SU-DHL-6 (cell line): ENCODE results near the gene TRIP10.

Experiments used
- H2AFZ ChIP-seq: fragments of 200-600 bp; sonication (generic); 2 replicates; pipeline ENCODE4 v1.6.1; 2014; ENCODE audit warnings: low read depth, mild to moderate bottlenecking, moderate library complexity, mixed read lengths, antibody characterized with exemption, low read length; ENCODE audit not compliant: severe bottlenecking
- H3F3A ChIP-seq: fragments of 200-600 bp; shearing (Covaris generic); 2 replicates; pipeline ENCODE4 v1.6.0; 2016; ENCODE audit warnings: antibody characterized with exemption, mild to moderate bottlenecking; ENCODE audit not compliant: insufficient read depth
- H3K27ac ChIP-seq: fragments of 200-600 bp; sonication (generic); 2 replicates; pipeline ENCODE4 v1.5.1; 2016; ENCODE audit warnings: low read depth, mild to moderate bottlenecking, low read length, moderate library complexity, mixed read lengths
- H3K27me3 ChIP-seq: fragments of 200-600 bp; sonication (generic), shearing (Covaris generic); 2 replicates; pipeline ENCODE4 v1.6.0; 2014; ENCODE audit warnings: mild to moderate bottlenecking, low read length
- H3K36me3 ChIP-seq: fragments of 200-600 bp; sonication (generic); 2 replicates; pipeline ENCODE4 v1.6.1; 2014; ENCODE audit warnings: mild to moderate bottlenecking, low read length, mixed read lengths
- H3K4me2 ChIP-seq: fragments of 300-600, 200-600 bp; shearing (Covaris generic), sonication (generic); 2 replicates; pipeline ENCODE4 v1.6.0; 2014; ENCODE audit warnings: low read length, low read depth, mild to moderate bottlenecking; ENCODE audit not compliant: poor library complexity, severe bottlenecking
- H3K4me3 ChIP-seq: fragments of 200-600 bp; sonication (generic); 2 replicates; pipeline ENCODE4 v1.5.1; 2014; ENCODE audit warnings: antibody characterized with exemption, low read length, mild to moderate bottlenecking, mixed read lengths; ENCODE audit not compliant: insufficient read depth, poor library complexity, severe bottlenecking
- H3K79me2 ChIP-seq: fragments of 200-600 bp; sonication (generic); 2 replicates; pipeline ENCODE4 v1.6.1; 2014; ENCODE audit warnings: mild to moderate bottlenecking, low read length, moderate library complexity; ENCODE audit not compliant: insufficient read depth
- H3K9ac ChIP-seq: fragments of 200-600 bp; sonication (generic); 2 replicates; pipeline ENCODE4 v1.7.0; 2014; ENCODE audit warnings: mild to moderate bottlenecking, low read length
- H3K9me2 ChIP-seq: fragments of 200-600 bp; sonication (generic); replicated peaks from 2 replicates; pipeline ENCODE4 v1.6.1; 2014; ENCODE audit warnings: low read length; ENCODE audit not compliant: insufficient read depth
- H3K9me3 ChIP-seq: fragments of 200-600 bp; sonication (generic); 2 replicates; pipeline ENCODE4 v1.6.1; 2014; ENCODE audit warnings: low read length, mixed read lengths; ENCODE audit not compliant: insufficient read depth
- H4K20me1 ChIP-seq: fragments of 200-600 bp; sonication (generic); 2 replicates; pipeline ENCODE4 v1.6.1; 2014; ENCODE audit warnings: low read depth, mild to moderate bottlenecking, antibody characterized with exemption, low read length, moderate library complexity, mixed read lengths
- EZH2phosphoT487 ChIP-seq: fragments of 200-600 bp; sonication (generic), shearing (Covaris generic); conservative IDR thresholded peaks from 2 replicates; pipeline ENCODE4 v1.6.1; 2018; ENCODE audit warnings: mild to moderate bottlenecking, antibody characterized with exemption, low read length, moderate library complexity, mixed read lengths
- TF ChIP-seq, protein P1 (sequence below): fragments of 200-600 bp; sonication (generic); IDR thresholded peaks from one replicate; pipeline ENCODE4 v1.5.1; 2017; ENCODE audit warnings: antibody characterized with exemption, mild to moderate bottlenecking, low read length, moderate library complexity; ENCODE audit not compliant: insufficient read depth, poor library complexity, severe bottlenecking

TRIP10 gene

DNA sequence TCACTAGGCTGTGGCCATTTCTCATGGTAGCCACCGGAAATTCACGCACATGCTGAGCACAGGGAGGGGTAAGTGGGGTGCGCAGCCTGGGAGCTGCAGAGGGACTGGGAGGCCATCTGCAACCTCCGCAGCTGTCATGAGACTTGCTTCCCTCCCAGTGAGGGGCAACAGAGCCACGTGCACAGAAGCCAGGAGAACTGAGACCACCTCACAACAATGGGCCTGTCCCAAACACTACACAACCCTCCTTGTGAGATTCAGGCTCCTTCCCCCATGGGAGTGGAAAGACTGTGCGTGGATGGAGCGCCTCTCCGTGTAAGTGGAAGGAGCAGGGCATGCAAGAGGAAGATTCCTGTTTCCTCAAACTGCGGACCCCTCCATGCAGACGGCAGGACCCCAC, 27.9 kb upstream of the TRIP10 start:
- Histone ChIP-seq H2AFZ (no peak overlapping the region), H4K20me1 (no peaks in the 10 kb centered on the region), H3F3A (0 out of 2 replicates have a peak, but pooled peaks cover 2% of the 10 kb centered on the region), H3K4me3 (no peak overlapping the region), H3K79me2 (no peaks in the 10 kb centered on the region), H3K4me2 (no peak overlapping the region), H3K36me3 (no peaks in the 10 kb centered on the region), H3K9me3 (no peaks in the 10 kb centered on the region), H3K9ac (no peak overlapping the region), H3K27ac (no peak overlapping the region), H3K27me3 (no peaks in the 10 kb centered on the region), H3K9me2 (no peaks in the 10 kb centered on the region)
- TF ChIP-seq, protein P1, sequence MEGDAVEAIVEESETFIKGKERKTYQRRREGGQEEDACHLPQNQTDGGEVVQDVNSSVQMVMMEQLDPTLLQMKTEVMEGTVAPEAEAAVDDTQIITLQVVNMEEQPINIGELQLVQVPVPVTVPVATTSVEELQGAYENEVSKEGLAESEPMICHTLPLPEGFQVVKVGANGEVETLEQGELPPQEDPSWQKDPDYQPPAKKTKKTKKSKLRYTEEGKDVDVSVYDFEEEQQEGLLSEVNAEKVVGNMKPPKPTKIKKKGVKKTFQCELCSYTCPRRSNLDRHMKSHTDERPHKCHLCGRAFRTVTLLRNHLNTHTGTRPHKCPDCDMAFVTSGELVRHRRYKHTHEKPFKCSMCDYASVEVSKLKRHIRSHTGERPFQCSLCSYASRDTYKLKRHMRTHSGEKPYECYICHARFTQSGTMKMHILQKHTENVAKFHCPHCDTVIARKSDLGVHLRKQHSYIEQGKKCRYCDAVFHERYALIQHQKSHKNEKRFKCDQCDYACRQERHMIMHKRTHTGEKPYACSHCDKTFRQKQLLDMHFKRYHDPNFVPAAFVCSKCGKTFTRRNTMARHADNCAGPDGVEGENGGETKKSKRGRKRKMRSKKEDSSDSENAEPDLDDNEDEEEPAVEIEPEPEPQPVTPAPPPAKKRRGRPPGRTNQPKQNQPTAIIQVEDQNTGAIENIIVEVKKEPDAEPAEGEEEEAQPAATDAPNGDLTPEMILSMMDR: no peak
- no peak for TF ChIP-seq EZH2phosphoT487

DNA sequence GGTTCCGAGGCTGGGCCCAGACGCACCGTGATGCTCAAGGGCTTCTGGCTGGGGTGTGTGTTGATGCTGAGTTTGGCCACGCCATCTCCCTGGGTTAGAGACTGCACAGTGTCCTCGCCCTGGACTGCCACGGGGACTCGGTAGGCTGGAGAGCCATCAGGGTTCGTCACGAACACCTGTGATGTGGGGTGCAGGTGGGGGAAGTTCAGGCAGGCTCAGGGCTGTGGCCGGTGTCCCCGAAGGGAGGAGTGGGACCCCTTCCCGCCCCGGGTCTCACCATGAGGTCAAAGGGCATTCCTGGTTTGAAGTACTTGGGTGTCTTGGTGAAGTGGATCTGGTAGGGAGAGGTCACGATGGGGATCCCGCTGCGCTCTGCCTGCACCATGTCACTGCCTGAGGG, 27.2 kb upstream of the TRIP10 start:
- Histone ChIP-seq H3K9me3 (no peaks in the 10 kb centered on the region), H3K4me2 (no peak overlapping the region), H4K20me1 (no peaks in the 10 kb centered on the region), H2AFZ (no peak overlapping the region), H3K79me2 (no peaks in the 10 kb centered on the region), H3K4me3 (no peak overlapping the region), H3K9me2 (no peaks in the 10 kb centered on the region), H3K27me3 (no peaks in the 10 kb centered on the region), H3F3A (0 out of 2 replicates have a peak, but pooled peaks cover 4% of the 10 kb centered on the region), H3K9ac (no peak overlapping the region), H3K36me3 (no peaks in the 10 kb centered on the region), H3K27ac (no peak overlapping the region)
- TF ChIP-seq EZH2phosphoT487: no peak
- TF ChIP-seq, protein P1: no peak

DNA sequence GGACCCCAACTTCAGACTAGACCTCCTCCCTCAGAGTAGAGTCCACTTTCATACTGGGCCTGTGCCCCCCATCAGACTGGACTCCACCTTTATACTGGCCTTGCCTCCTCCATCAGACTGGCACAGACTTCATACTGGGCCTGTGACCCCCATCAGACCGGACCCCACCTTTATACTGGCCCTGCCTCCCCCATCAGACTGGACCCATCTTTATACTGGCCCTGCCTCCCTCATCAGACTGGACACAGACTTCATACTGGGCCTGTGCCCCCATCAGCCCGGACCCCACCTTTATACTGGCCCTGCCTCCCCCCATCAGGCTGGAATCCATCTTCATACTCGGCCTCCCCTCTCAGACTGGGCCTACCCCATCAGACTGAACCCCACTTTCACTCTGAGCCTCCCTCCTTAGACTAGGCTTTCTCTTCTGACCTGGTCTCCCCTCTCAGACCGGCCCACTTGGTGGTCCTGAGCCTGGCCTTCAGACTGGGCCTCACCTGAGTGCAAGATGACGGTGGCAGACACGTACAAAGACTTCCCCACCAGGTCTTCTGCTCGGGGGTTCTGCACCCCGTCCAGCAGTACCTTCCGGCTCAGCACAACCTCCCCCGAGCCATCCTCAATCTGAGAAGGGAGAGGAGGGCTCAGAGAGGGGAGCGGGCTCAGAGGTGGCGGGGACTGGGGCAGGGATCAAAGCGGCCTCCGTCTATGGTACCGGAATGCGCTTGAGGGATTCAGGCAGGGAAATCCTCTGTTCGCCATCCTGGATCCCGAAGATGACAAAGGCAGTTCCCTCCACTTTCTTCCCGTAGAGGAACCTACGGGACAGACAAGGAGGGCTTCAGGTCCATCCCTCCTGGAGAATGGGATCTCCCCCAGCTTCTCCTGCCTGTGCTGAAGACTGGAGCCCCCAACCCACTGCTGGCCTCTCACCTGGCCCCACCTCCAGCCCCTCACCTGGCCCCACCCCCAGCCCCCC, 26.5 kb upstream of the TRIP10 start:
- Histone ChIP-seq H3K27ac (no peak overlapping the region), H3K36me3 (no peaks in the 10 kb centered on the region), H3K9ac (no peak overlapping the region), H3K9me3 (no peaks in the 10 kb centered on the region), H2AFZ (no peak overlapping the region), H3F3A (0 out of 2 replicates have a peak, but pooled peaks cover 4% of the 10 kb centered on the region), H3K79me2 (no peaks in the 10 kb centered on the region), H3K4me2 (no peak overlapping the region), H3K9me2 (no peaks in the 10 kb centered on the region), H3K27me3 (no peaks in the 10 kb centered on the region), H3K4me3 (no peak overlapping the region), H4K20me1 (no peaks in the 10 kb centered on the region)
- TF ChIP-seq EZH2phosphoT487: no peak
- TF ChIP-seq, protein P1: no peak
